ENCODE data around the gene RAB7A. TPM values are rescaled to one million over a fixed set of nuclear protein-coding genes. Genes with fewer than 3 reads are reported as not detected.
"Not testable (repeated sequence)": the region's sequence is repeated elsewhere in the genome, so short reads cannot be mapped to it uniquely, and the experiment has no call there.

The RAB7A gene
- total and polyA plus RNA-seq, 2 donors (not counting 1 experiment from before 2014, with no cell fraction given) = 54.2 to 415 TPM

DNA sequence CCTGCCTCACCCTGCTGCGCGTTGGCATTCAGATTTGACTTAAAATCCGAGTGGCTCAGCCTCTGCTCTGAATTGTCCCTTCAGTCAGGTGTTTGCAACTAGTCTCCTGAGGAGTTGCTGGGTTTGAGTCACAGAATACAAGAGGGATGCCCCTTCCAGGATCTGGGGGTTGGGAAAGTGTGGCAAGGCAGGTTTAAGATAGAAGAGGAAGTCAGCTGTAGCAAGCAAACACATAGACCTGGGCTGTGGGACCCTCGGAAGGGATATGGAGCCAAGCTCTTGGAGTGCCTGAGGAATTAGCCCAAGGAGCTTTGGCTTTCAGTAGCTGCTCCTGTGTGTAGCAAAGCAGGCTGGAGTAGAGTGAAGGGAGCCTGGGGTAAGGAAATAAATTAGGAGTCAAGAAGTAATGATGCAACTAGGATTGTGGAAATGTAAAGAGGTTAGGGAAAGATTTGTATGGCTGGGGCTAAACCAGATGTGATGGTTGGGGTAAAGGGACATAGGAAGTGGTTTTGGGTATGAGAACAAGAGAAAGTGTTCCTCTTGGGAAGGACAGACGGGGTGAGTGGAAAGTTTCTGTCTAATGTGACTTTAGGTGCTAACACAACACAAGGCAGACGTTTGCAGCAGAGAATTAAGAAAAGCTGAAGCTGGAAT, 41.2 kb downstream of the RAB7A start:
- TF ChIP-seq, protein P1, sequence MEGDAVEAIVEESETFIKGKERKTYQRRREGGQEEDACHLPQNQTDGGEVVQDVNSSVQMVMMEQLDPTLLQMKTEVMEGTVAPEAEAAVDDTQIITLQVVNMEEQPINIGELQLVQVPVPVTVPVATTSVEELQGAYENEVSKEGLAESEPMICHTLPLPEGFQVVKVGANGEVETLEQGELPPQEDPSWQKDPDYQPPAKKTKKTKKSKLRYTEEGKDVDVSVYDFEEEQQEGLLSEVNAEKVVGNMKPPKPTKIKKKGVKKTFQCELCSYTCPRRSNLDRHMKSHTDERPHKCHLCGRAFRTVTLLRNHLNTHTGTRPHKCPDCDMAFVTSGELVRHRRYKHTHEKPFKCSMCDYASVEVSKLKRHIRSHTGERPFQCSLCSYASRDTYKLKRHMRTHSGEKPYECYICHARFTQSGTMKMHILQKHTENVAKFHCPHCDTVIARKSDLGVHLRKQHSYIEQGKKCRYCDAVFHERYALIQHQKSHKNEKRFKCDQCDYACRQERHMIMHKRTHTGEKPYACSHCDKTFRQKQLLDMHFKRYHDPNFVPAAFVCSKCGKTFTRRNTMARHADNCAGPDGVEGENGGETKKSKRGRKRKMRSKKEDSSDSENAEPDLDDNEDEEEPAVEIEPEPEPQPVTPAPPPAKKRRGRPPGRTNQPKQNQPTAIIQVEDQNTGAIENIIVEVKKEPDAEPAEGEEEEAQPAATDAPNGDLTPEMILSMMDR (conservative IDR thresholded peaks at IDR 0.05 in 1 of 2, IDR thresholded peaks at IDR 0.05 in 1 of 2; ENCODE audit: low read depth in 1 of 2, low read length in 2 of 2) = no peak
- no peak for TF ChIP-seq EZH2 (IDR thresholded peaks at IDR 0.05; ENCODE audit: low read length, missing control alignments)
- DNase-seq (ENCODE audit: low read depth in 2 of 2) = peak in 1 of 2 donors; percentile 34

DNA sequence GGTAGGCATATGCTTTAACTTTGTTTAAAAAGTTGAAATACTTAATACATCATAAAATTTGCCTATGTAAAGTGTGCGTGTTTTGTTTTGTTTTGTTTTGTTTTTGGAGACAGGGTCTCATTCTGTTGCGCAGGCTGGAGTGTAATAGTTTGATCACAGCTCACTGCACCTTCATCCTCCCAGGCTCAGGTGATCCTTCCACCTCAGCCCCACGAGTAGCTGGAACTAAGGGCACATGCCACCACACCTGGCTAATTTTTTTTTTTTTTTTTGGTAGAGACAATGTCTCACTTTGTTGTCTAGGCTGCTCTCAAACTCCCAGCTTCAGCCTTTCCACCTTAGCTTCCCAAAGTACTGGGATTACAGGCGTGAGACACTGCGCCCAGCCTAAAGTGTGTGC, 42.5 kb downstream of the RAB7A start:
- no peak for DNase-seq (ENCODE audit: low read depth in 2 of 2)
- no peaks in the 10 kb centered on the region for H4K20me1 ChIP-seq (ENCODE audit: control insufficient read depth, extremely low read depth, insufficient read depth, low read length)

More for the DNA sequence above, 41.2 kb downstream of the RAB7A start:
- Histone ChIP-seq H2AFZ (ENCODE audit: low read length) (no peak overlapping the region), H3K4me3 (replicated peaks in 1 of 4; ENCODE audit: control extremely low read depth in 1 of 4, insufficient read depth in 1 of 4, low read depth in 3 of 4, low read length in 4 of 4) (no peak overlapping the region), H3K36me3 (ENCODE audit: control insufficient read depth, insufficient read depth, low read length) (peaks cover 2% of the 10 kb centered on the region), H3K79me2 (ENCODE audit: control insufficient read depth, insufficient read depth, low read length) (peaks cover 92% of the 10 kb centered on the region), H3K4me2 (ENCODE audit: extremely low read depth, insufficient read depth, low read length) (no peak overlapping the region), H3K27ac (ENCODE audit: insufficient read depth, low read length) (no peak overlapping the region), H4K20me1 (ENCODE audit: control insufficient read depth, extremely low read depth, insufficient read depth, low read length) (no peaks in the 10 kb centered on the region), H3K4me1 (ENCODE audit: control insufficient read depth, extremely low read depth, insufficient read depth, low read length) (no peaks in the 10 kb centered on the region), H3K9ac (ENCODE audit: insufficient read depth, low read length) (no peak overlapping the region), H3K9me3 (ENCODE audit: control insufficient read depth, insufficient read depth, low read depth, low read length) (no peaks in the 10 kb centered on the region), H3K27me3 (ENCODE audit: control insufficient read depth, insufficient read depth, low read length) (no peaks in the 10 kb centered on the region)

DNA sequence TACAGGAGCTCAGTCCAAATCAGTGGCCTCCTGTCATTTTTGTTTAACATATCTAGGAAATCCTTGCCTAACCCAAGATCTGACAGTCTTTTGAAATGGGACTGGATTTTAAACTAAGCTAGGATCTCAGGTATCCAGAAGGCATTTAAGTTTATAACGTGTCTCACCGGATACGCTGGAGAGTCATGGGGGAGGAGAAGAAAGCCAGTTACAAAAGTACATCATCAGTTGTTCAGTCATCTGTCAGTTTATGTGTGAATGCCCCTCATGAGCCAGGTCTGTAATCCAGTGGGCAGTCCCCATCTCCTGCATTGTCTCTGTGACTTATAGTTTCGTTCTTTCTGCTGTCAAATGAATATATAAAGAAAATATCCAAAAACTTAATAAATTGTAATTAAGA, 44.4 kb downstream of the RAB7A start:
- no peaks in the 10 kb centered on the region for H4K20me1 ChIP-seq (ENCODE audit: control insufficient read depth, extremely low read depth, insufficient read depth, low read length)
- TF ChIP-seq, protein P1 (conservative IDR thresholded peaks at IDR 0.05 in 1 of 2, IDR thresholded peaks at IDR 0.05 in 1 of 2; ENCODE audit: low read depth in 1 of 2, low read length in 2 of 2) = no peak
- TF ChIP-seq EZH2 (IDR thresholded peaks at IDR 0.05; ENCODE audit: low read length, missing control alignments) = no peak
- H3K27me3 ChIP-seq (ENCODE audit: control insufficient read depth, insufficient read depth, low read length) = no peaks in the 10 kb centered on the region
- H3K9me3 ChIP-seq (ENCODE audit: control insufficient read depth, insufficient read depth, low read depth, low read length) = no peaks in the 10 kb centered on the region
- DNase-seq (ENCODE audit: low read depth in 2 of 2) = no peak
- H3K4me3 ChIP-seq (replicated peaks in 1 of 4; ENCODE audit: control extremely low read depth in 1 of 4, insufficient read depth in 1 of 4, low read depth in 3 of 4, low read length in 4 of 4) = no peak overlapping the region
- H3K4me1 ChIP-seq (ENCODE audit: control insufficient read depth, extremely low read depth, insufficient read depth, low read length) = no peaks in the 10 kb centered on the region
- H2AFZ ChIP-seq (ENCODE audit: low read length) = no peak overlapping the region
- no peak overlapping the region for H3K9ac ChIP-seq (ENCODE audit: insufficient read depth, low read length)
- H3K79me2 ChIP-seq (ENCODE audit: control insufficient read depth, insufficient read depth, low read length) = peaks cover 81% of the 10 kb centered on the region
- no peaks in the 10 kb centered on the region for H3K36me3 ChIP-seq (ENCODE audit: control insufficient read depth, insufficient read depth, low read length)
- no peak overlapping the region for H3K4me2 ChIP-seq (ENCODE audit: extremely low read depth, insufficient read depth, low read length)
- no peak overlapping the region for H3K27ac ChIP-seq (ENCODE audit: insufficient read depth, low read length)

More for the DNA sequence above, 42.5 kb downstream of the RAB7A start:
- H3K27me3 ChIP-seq (ENCODE audit: control insufficient read depth, insufficient read depth, low read length) = no peaks in the 10 kb centered on the region
- H3K79me2 ChIP-seq (ENCODE audit: control insufficient read depth, insufficient read depth, low read length) = peaks cover 87% of the 10 kb centered on the region
- no peak overlapping the region for H3K4me2 ChIP-seq (ENCODE audit: extremely low read depth, insufficient read depth, low read length)
- TF ChIP-seq, protein P1 (conservative IDR thresholded peaks at IDR 0.05 in 1 of 2, IDR thresholded peaks at IDR 0.05 in 1 of 2; ENCODE audit: low read depth in 1 of 2, low read length in 2 of 2) = no peak
- no peak for TF ChIP-seq EZH2 (IDR thresholded peaks at IDR 0.05; ENCODE audit: low read length, missing control alignments)
- no peak overlapping the region for H2AFZ ChIP-seq (ENCODE audit: low read length)
- H3K9me3 ChIP-seq (ENCODE audit: control insufficient read depth, insufficient read depth, low read depth, low read length) = no peaks in the 10 kb centered on the region
- no peak overlapping the region for H3K27ac ChIP-seq (ENCODE audit: insufficient read depth, low read length)
- no peaks in the 10 kb centered on the region for H3K4me1 ChIP-seq (ENCODE audit: control insufficient read depth, extremely low read depth, insufficient read depth, low read length)
- no peak overlapping the region for H3K9ac ChIP-seq (ENCODE audit: insufficient read depth, low read length)
- peaks cover 2% of the 10 kb centered on the region for H3K36me3 ChIP-seq (ENCODE audit: control insufficient read depth, insufficient read depth, low read length)
- H3K4me3 ChIP-seq (replicated peaks in 1 of 4; ENCODE audit: control extremely low read depth in 1 of 4, insufficient read depth in 1 of 4, low read depth in 3 of 4, low read length in 4 of 4) = no peak overlapping the region

DNA sequence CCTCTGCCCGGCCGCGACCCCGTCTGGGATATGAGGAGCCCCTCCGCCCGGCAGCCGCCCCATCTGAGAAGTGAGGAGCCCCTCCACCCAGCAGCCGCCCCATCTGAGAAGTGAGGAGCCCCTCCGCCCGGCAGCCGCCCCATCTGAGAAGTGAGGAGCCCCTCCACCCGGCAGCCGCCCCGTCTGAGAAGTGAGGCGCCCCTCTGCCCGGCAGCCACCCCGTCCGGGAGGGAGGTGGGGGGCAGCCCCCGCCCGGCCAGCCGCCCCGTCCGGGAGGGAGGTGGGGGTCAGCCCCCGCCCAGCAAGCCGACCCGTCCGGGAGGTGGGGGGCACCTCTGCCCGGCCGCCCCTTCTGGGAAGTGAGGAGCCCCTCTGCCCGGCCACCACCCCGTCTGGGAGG, 47.2 kb downstream of the RAB7A start:
- H3K9me3 ChIP-seq (ENCODE audit: control insufficient read depth, insufficient read depth, low read depth, low read length); H3K4me3 ChIP-seq (replicated peaks in 1 of 4; ENCODE audit: control extremely low read depth in 1 of 4, insufficient read depth in 1 of 4, low read depth in 3 of 4, low read length in 4 of 4); H2AFZ ChIP-seq (ENCODE audit: low read length); H3K4me2 ChIP-seq (ENCODE audit: extremely low read depth, insufficient read depth, low read length); H3K4me1 ChIP-seq (ENCODE audit: control insufficient read depth, extremely low read depth, insufficient read depth, low read length); H3K36me3 ChIP-seq (ENCODE audit: control insufficient read depth, insufficient read depth, low read length); H3K9ac ChIP-seq (ENCODE audit: insufficient read depth, low read length); H3K27ac ChIP-seq (ENCODE audit: insufficient read depth, low read length); H3K27me3 ChIP-seq (ENCODE audit: control insufficient read depth, insufficient read depth, low read length); DNase-seq (ENCODE audit: low read depth in 2 of 2); H4K20me1 ChIP-seq (ENCODE audit: control insufficient read depth, extremely low read depth, insufficient read depth, low read length): not testable (repeated sequence)
- peaks cover 83% of the 10 kb centered on the region for H3K79me2 ChIP-seq (ENCODE audit: control insufficient read depth, insufficient read depth, low read length)

DNA sequence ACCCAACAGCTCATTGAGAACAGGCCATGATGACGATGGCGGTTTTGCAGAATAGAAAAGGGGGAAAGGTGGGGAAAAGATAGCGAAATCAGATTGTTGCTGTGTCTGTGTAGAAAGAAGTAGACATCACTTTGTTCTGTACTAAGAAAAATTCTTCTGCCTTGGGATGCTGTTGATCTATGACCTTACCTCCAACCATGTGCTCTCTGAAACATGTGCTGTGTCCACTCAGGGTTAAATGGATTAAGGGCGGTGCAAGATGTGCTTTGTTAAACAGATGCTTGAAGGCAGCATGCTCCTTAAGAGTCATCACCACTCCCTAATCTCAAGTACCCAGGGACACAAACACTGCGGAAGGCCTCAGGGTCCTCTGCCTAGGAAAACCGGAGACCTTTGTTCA, 47.6 kb downstream of the RAB7A start:
- not testable (repeated sequence) for H3K4me2 ChIP-seq (ENCODE audit: extremely low read depth, insufficient read depth, low read length); H3K4me3 ChIP-seq (replicated peaks in 1 of 4; ENCODE audit: control extremely low read depth in 1 of 4, insufficient read depth in 1 of 4, low read depth in 3 of 4, low read length in 4 of 4); H2AFZ ChIP-seq (ENCODE audit: low read length); H4K20me1 ChIP-seq (ENCODE audit: control insufficient read depth, extremely low read depth, insufficient read depth, low read length); H3K27me3 ChIP-seq (ENCODE audit: control insufficient read depth, insufficient read depth, low read length); H3K27ac ChIP-seq (ENCODE audit: insufficient read depth, low read length); H3K9ac ChIP-seq (ENCODE audit: insufficient read depth, low read length); H3K36me3 ChIP-seq (ENCODE audit: control insufficient read depth, insufficient read depth, low read length); H3K4me1 ChIP-seq (ENCODE audit: control insufficient read depth, extremely low read depth, insufficient read depth, low read length); H3K9me3 ChIP-seq (ENCODE audit: control insufficient read depth, insufficient read depth, low read depth, low read length); DNase-seq (ENCODE audit: low read depth in 2 of 2)
- H3K79me2 ChIP-seq (ENCODE audit: control insufficient read depth, insufficient read depth, low read length) = peaks cover 83% of the 10 kb centered on the region

All from fibroblast of lung (primary cell).